Ascending aorta (tissue), 2 donors: ENCODE measurements around the gene PORCN. TPM values are rescaled to one million over a fixed set of nuclear protein-coding genes. Genes with fewer than 3 reads are reported as not detected.

ENCODE experiments used
- DNase-seq, 2 donors: peaks; one replicate each; pipeline ENCODE4 v3.0.0-alpha.2; 2019; ENCODE audit warnings: low spot score in 2 of 2
- H3K27ac ChIP-seq, 2 donors: fragments of 200-600 bp; sonication (generic); one replicate each; pipeline ENCODE4 v1.5.1; 2016 to 2017; ENCODE audit warnings: mild to moderate bottlenecking in 1 of 2
- H3K27me3 ChIP-seq: fragments of 200-600 bp; sonication (generic); one replicate; pipeline ENCODE4 v1.5.1; 2017
- H3K36me3 ChIP-seq, 2 donors: fragments of 200-600 bp; sonication (generic); one replicate each; pipeline ENCODE4 v1.5.1; 2016
- H3K4me1 ChIP-seq, 2 donors: fragments of 200-600 bp; sonication (generic); one replicate each; pipeline ENCODE4 v1.5.1; 2016 to 2017; ENCODE audit warnings: mild to moderate bottlenecking in 1 of 2
- H3K4me3 ChIP-seq, 2 donors: fragments of 200-600 bp; sonication (generic); one replicate each; pipeline ENCODE4 v1.5.1; 2016 to 2017; ENCODE audit warnings: mild to moderate bottlenecking in 1 of 2
- H3K9me3 ChIP-seq, 2 donors: fragments of 200-600 bp; sonication (generic); one replicate each; pipeline ENCODE4 v1.5.1; 2016
- intact Hi-C: fragments of 100-400 bp; cut with DNase I; formaldehyde crosslinking; loops from one replicate; pipeline ENCODE4 v1.15.1; 2023
- total RNA-seq: library from RNA; depleted of rRNA; stranded (reverse); fragments of >200 nt; gene quantifications from one replicate; pipeline ENCODE4 v1.1.0, GENCODE V29; 2016
- TF ChIP-seq, protein P1 (sequence below), 3 experiments: fragments of 200-600 bp in 2 of 3; fragments of 450-650 bp in 1 of 3; sonication (generic) in 2 of 3; IDR thresholded peaks; one replicate each; pipeline ENCODE4 v1.5.1; 2016 to 2019; ENCODE audit warnings: antibody characterized with exemption in 3 of 3, mild to moderate bottlenecking in 1 of 3, moderate library complexity in 1 of 3

The PORCN gene
- total RNA-seq, 1 donor from 2014 or later: 6.2 TPM

DNA sequence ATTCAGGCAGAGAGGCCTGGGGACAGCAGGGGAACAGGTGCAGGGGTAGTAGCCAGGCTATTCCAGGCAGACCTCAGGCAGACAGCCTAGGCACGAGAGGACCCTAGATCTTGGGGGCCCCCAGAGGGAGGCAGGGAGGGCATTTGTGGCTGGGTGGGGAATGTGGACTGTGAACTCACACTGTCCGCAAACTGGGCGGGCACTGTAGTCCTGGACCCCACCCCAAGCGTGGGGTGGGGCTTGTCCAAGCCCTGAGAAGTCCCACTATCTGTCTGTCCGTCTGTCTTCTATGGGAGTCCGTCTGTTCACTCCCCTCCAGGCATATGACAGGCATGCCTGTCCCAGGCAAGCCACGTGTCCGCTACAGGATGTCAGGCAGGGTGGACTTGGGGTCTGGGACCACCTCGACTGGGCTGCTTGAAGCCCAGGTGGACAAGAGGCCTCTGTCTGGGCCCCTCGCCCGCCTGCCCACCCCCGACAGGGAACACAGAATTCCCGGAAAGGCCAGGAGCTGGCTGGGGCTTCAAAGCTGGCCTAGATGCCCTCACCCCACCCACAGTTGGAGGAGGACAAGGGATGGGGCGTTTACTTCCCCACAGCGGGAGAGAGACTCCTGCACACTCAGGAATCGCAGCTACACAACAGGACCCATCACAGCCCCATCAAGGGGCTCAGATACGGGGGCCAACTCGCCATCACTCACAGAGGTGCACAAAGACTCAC lies 38.5 kb upstream of the PORCN start, which contains the start of gene SLC38A5:
Gene SLC38A5, minus strand, starts transcription at position 151 of the 723 bp plus-strand sequence. CDS start 2,336 bp downstream, outside the sequence.
- H3K27ac ChIP-seq: no peak within 1 kb of the TSS
- no peaks in the 10 kb centered on the region for H3K27me3 ChIP-seq
- no peak for DNase-seq
- peak within 1 kb of the TSS; percentile 36 to 57 for H3K4me3 ChIP-seq
- no peaks in the 10 kb centered on the region for H3K9me3 ChIP-seq
- TF ChIP-seq, protein P1, sequence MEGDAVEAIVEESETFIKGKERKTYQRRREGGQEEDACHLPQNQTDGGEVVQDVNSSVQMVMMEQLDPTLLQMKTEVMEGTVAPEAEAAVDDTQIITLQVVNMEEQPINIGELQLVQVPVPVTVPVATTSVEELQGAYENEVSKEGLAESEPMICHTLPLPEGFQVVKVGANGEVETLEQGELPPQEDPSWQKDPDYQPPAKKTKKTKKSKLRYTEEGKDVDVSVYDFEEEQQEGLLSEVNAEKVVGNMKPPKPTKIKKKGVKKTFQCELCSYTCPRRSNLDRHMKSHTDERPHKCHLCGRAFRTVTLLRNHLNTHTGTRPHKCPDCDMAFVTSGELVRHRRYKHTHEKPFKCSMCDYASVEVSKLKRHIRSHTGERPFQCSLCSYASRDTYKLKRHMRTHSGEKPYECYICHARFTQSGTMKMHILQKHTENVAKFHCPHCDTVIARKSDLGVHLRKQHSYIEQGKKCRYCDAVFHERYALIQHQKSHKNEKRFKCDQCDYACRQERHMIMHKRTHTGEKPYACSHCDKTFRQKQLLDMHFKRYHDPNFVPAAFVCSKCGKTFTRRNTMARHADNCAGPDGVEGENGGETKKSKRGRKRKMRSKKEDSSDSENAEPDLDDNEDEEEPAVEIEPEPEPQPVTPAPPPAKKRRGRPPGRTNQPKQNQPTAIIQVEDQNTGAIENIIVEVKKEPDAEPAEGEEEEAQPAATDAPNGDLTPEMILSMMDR (IDR thresholded peaks at IDR 0.05): no peak
- intact Hi-C loops: loop anchor here (10.0 kb wide), 1 partner anchor 425 kb away; the partner anchor contains the start of genes PQBP1 and TIMM17B
- H3K36me3 ChIP-seq: no peaks in the 10 kb centered on the region
- H3K4me1 ChIP-seq: no peaks in the 10 kb centered on the region

DNA sequence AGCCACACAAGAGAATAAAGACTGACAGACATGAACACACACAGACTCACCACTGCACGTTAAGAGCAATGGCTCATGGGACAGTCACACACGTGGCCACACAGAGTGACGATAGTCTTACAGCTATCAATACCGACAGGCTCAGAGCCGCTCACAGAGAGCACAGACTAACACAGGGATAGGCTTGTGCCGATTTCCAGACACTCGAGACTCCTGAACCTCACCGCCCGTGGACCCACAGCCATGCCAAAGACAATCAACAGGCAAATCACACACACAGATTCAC lies 38.0 kb upstream of the PORCN start:
- no peak for DNase-seq
- TF ChIP-seq, protein P1 (IDR thresholded peaks at IDR 0.05): no peak

GRCh38 chrX:48471504-48471903 lies 37.3 kb upstream of the PORCN start:
- H3K4me3 ChIP-seq: no peak overlapping the region
- no peaks in the 10 kb centered on the region for H3K4me1 ChIP-seq
- TF ChIP-seq, protein P1 (IDR thresholded peaks at IDR 0.05): no peak
- no peak for DNase-seq
- H3K36me3 ChIP-seq: no peaks in the 10 kb centered on the region
- no peaks in the 10 kb centered on the region for H3K27me3 ChIP-seq
- H3K9me3 ChIP-seq: no peaks in the 10 kb centered on the region
- H3K27ac ChIP-seq: no peak overlapping the region
- intact Hi-C loops: loop anchor here (10.0 kb wide), 1 partner anchor 423 kb away; the partner anchor contains the start of genes PQBP1 and TIMM17B

More for the DNA sequence above, 38.0 kb upstream of the PORCN start:
- no peaks in the 10 kb centered on the region for H3K27me3 ChIP-seq
- no peaks in the 10 kb centered on the region for H3K36me3 ChIP-seq
- no peak overlapping the region for H3K4me3 ChIP-seq
- H3K9me3 ChIP-seq: no peaks in the 10 kb centered on the region
- intact Hi-C loops: loop anchor here (10.0 kb wide), 1 partner anchor 424 kb away; the partner anchor contains the start of genes PQBP1 and TIMM17B
- H3K27ac ChIP-seq: no peak overlapping the region
- no peaks in the 10 kb centered on the region for H3K4me1 ChIP-seq

- Histone ChIP-seq H3K4me3 (no peak overlapping the region), H3K36me3 (no peaks in the 10 kb centered on the region), H3K9me3 (no peaks in the 10 kb centered on the region), H3K27me3 (no peaks in the 10 kb centered on the region), H3K4me1 (no peaks in the 10 kb centered on the region), H3K27ac (no peak overlapping the region)
- intact Hi-C loops: loop anchor here (10.0 kb wide), 1 partner anchor 423 kb away; the partner anchor contains the start of genes PQBP1 and TIMM17B
- TF ChIP-seq, protein P1 (IDR thresholded peaks at IDR 0.05): no peak
- DNase-seq: no peak
Observed at GRCh38 chrX:48472225-48472624, 36.6 kb upstream of the PORCN start.

GRCh38 chrX:48472851-48473703 lies 35.7 kb upstream of the PORCN start:
- intact Hi-C loops: loop anchor here (10.0 kb wide), 1 partner anchor 422 kb away; the partner anchor contains the start of genes PQBP1 and TIMM17B
- no peak overlapping the region for H3K4me3 ChIP-seq
- H3K4me1 ChIP-seq: no peaks in the 10 kb centered on the region
- no peak overlapping the region for H3K27ac ChIP-seq
- H3K36me3 ChIP-seq: no peaks in the 10 kb centered on the region
- H3K27me3 ChIP-seq: no peaks in the 10 kb centered on the region
- TF ChIP-seq, protein P1 (IDR thresholded peaks at IDR 0.05): no peak
- no peak for DNase-seq
- no peaks in the 10 kb centered on the region for H3K9me3 ChIP-seq
